GM19023 (cell line): ENCODE measurements around the gene RAB40AL.

Experiments used
- ATAC-seq: cut with Tn5 transposase; IDR thresholded peaks from one replicate; pipeline ENCODE4 v1.9.1; 2021; ENCODE audit warnings: mild to moderate bottlenecking, moderate library complexity; ENCODE audit not compliant: unreplicated experiment

RAB40AL gene

GRCh38 chrX:102979536-102979935, 42.5 kb downstream of the RAB40AL start:
- no peak for ATAC-seq

GRCh38 chrX:102983205-102983604, 46.1 kb downstream of the RAB40AL start:
- no peak for ATAC-seq

GRCh38 chrX:102985192-102985591, 48.1 kb downstream of the RAB40AL start:
- no peak for ATAC-seq
